Neutrophil (primary cell): ENCODE measurements around the gene ZNF28.
A peak's percentile ranks its signal among the peaks of the same experiment; 100 is the strongest.
"Not testable (repeated sequence)": the region's sequence is repeated elsewhere in the genome, so short reads cannot be mapped to it uniquely, and the experiment has no call there.

Experiments
- H3K27ac ChIP-seq: fragments of 200-600 bp; sonication (generic); 2 replicates; pipeline ENCODE4 v1.5.1; 2016; ENCODE audit warnings: mild to moderate bottlenecking, moderate library complexity
- H3K27me3 ChIP-seq: fragments of 200-600 bp; sonication (generic); 2 replicates; pipeline ENCODE4 v1.6.0; 2016; ENCODE audit warnings: mild to moderate bottlenecking
- H3K36me3 ChIP-seq: fragments of 200-600 bp; sonication (generic); 2 replicates; pipeline ENCODE4 v1.5.1; 2017
- H3K4me1 ChIP-seq, 2 experiments: fragments of 200-600 bp in 1 of 2; sonication (generic) in 1 of 2; 1 replicate in 1 of 2; 2 replicates in 1 of 2; pipeline versions ENCODE4 v1.5.1 to v1.6.1; 2013 to 2016; ENCODE audit warnings: low read depth in 1 of 2, low read length in 1 of 2, mild to moderate bottlenecking in 1 of 2, moderate library complexity in 1 of 2; ENCODE audit not compliant: control insufficient read depth in 1 of 2, insufficient read depth in 1 of 2
- H3K4me3 ChIP-seq, 2 experiments: fragments of 200-600 bp in 1 of 2; sonication (generic) in 1 of 2; 1 replicate in 1 of 2; 2 replicates in 1 of 2; pipeline ENCODE4 v1.5.1; 2013 to 2016; ENCODE audit warnings: low read depth in 1 of 2, low read length in 1 of 2, mild to moderate bottlenecking in 1 of 2, moderate library complexity in 1 of 2
- H3K9me3 ChIP-seq: fragments of 200-600 bp; sonication (generic); 2 replicates; pipeline ENCODE4 v1.5.1; 2016
- CTCF ChIP-seq: fragments of 200-600 bp; sonication (generic); IDR thresholded peaks from 2 replicates; pipeline ENCODE4 v1.5.1; 2016; ENCODE audit warnings: antibody characterized with exemption

The ZNF28 gene

GRCh38 chr19:52786464-52787354 lies 34.7 kb downstream of the ZNF28 start, which contains the start of gene ZNF600:
TSS of gene ZNF600 (minus strand) at chr19:52786791. CDS start at chr19:52778888, 7,903 bp downstream.
- H3K4me1 ChIP-seq, H3K27me3 ChIP-seq, H3K36me3 ChIP-seq, H3K9me3 ChIP-seq: not testable (repeated sequence)
- H3K4me3 ChIP-seq, result peak within 1 kb of the TSS; percentile 74 to 76
- peak; percentile 44 for TF ChIP-seq CTCF
- peak within 1 kb of the TSS; percentile 54 for H3K27ac ChIP-seq

- Histone ChIP-seq H3K36me3 (no peaks in the 10 kb centered on the region), H3K4me1 (peaks cover 9% of the 10 kb centered on the region in 2 experiments), H3K9me3 (no peaks in the 10 kb centered on the region), H3K27me3 (no peaks in the 10 kb centered on the region), H3K27ac (no peak overlapping the region), H3K4me3 (peak overlapping the region; percentile 74 to 76)
- TF ChIP-seq CTCF, result no peak
These were observed 35.4 kb downstream of the ZNF28 start for GRCh38 chr19:52786078-52786463.

- no peak for TF ChIP-seq CTCF
- H3K27me3 ChIP-seq, result no peaks in the 10 kb centered on the region
- no peaks in the 10 kb centered on the region for H3K9me3 ChIP-seq
- H3K36me3 ChIP-seq, result no peaks in the 10 kb centered on the region
- no peak overlapping the region for H3K4me3 ChIP-seq
- peaks cover 9% of the 10 kb centered on the region in 2 experiments for H3K4me1 ChIP-seq
- no peak overlapping the region for H3K27ac ChIP-seq
These were observed 35.9 kb downstream of the ZNF28 start for GRCh38 chr19:52785506-52785905.

GRCh38 chr19:52782864-52783263 lies 38.6 kb downstream of the ZNF28 start:
- H3K9me3 ChIP-seq, H3K4me1 ChIP-seq, H3K27ac ChIP-seq, H3K4me3 ChIP-seq, H3K27me3 ChIP-seq, H3K36me3 ChIP-seq: not testable (repeated sequence)

GRCh38 chr19:52778811-52779210 lies 42.6 kb downstream of the ZNF28 start:
- Histone ChIP-seq H3K27ac (no peak overlapping the region), H3K9me3 (no peaks in the 10 kb centered on the region), H3K4me3 (no peak overlapping the region), H3K27me3 (no peaks in the 10 kb centered on the region), H3K4me1 (no peaks in the 10 kb centered on the region), H3K36me3 (peaks cover 3% of the 10 kb centered on the region)
- no peak for TF ChIP-seq CTCF

GRCh38 chr19:52756447-52756846 lies 65.0 kb downstream of the ZNF28 start:
- not testable (repeated sequence) for H3K4me1 ChIP-seq, H3K4me3 ChIP-seq, H3K27me3 ChIP-seq, H3K36me3 ChIP-seq, H3K27ac ChIP-seq
- H3K9me3 ChIP-seq, result peaks cover 10% of the 10 kb centered on the region
